ENCODE results near the gene MAML2. TPM values are rescaled to one million over a fixed set of nuclear protein-coding genes. Genes with fewer than 3 reads are reported as not detected.

The MAML2 gene
- total and polyA plus RNA-seq, 2 experiments from 2014 or later = 4.7 to 15.3 TPM

GRCh38 chr11:96204721-96205459 lies 138.1 kb downstream of the MAML2 start:
- no peaks in the 10 kb centered on the region for H3K27me3 ChIP-seq
- no peak overlapping the region for H2AFZ ChIP-seq
- H3K9me2 ChIP-seq (replicated peaks; ENCODE audit: insufficient read depth) = no peaks in the 10 kb centered on the region
- no peak overlapping the region for H3K27ac ChIP-seq
- peaks cover 27% of the 10 kb centered on the region for H3K79me2 ChIP-seq
- peaks cover 2% of the 10 kb centered on the region for H4K20me1 ChIP-seq (ENCODE audit: insufficient read depth, poor library complexity, severe bottlenecking)
- no peak for TF ChIP-seq EZH2phosphoT487 (IDR thresholded peaks at IDR 0.05; ENCODE audit: low read depth, severe bottlenecking, unreplicated experiment)
- TF ChIP-seq CTCF (IDR thresholded peaks at IDR 0.05; ENCODE audit: poor library complexity) = no peak
- no peak for TF ChIP-seq EZH2 (IDR thresholded peaks at IDR 0.05; ENCODE audit: borderline replicate concordance)
- H3K36me3 ChIP-seq (replicated peaks; ENCODE audit: insufficient read depth, low read depth) = no peaks in the 10 kb centered on the region
- 91% methylated on average over 5 of the region's 5 CpGs for WGBS (ENCODE audit: low lambda C conversion rate, missing lambda C conversion rate)
- no peaks in the 10 kb centered on the region for H3K9me3 ChIP-seq (ENCODE audit: low read depth)
- DNase-seq (ENCODE audit: low spot score) = no peak
- H3K4me2 ChIP-seq = no peak overlapping the region
- H3K4me3 ChIP-seq = no peak overlapping the region
- H3K4me1 ChIP-seq (ENCODE audit: insufficient read depth) = peaks cover 32% of the 10 kb centered on the region

- peaks cover 35% of the 10 kb centered on the region for H3K4me1 ChIP-seq (ENCODE audit: insufficient read depth)
- peaks cover 2% of the 10 kb centered on the region for H4K20me1 ChIP-seq (ENCODE audit: insufficient read depth, poor library complexity, severe bottlenecking)
- no peaks in the 10 kb centered on the region for H3K36me3 ChIP-seq (replicated peaks; ENCODE audit: insufficient read depth, low read depth)
- no peak for DNase-seq (ENCODE audit: low spot score)
- no peak overlapping the region for H3K4me3 ChIP-seq
- H3K9me2 ChIP-seq (replicated peaks; ENCODE audit: insufficient read depth) = no peaks in the 10 kb centered on the region
- no peak overlapping the region for H3K27ac ChIP-seq
- no peak overlapping the region for H3K4me2 ChIP-seq
- H2AFZ ChIP-seq = no peak overlapping the region
- no peaks in the 10 kb centered on the region for H3K27me3 ChIP-seq
- no peak for TF ChIP-seq CTCF (IDR thresholded peaks at IDR 0.05; ENCODE audit: poor library complexity)
- no peak for TF ChIP-seq EZH2phosphoT487 (IDR thresholded peaks at IDR 0.05; ENCODE audit: low read depth, severe bottlenecking, unreplicated experiment)
- TF ChIP-seq EZH2 (IDR thresholded peaks at IDR 0.05; ENCODE audit: borderline replicate concordance) = no peak
- H3K79me2 ChIP-seq = peaks cover 21% of the 10 kb centered on the region
- no peaks in the 10 kb centered on the region for H3K9me3 ChIP-seq (ENCODE audit: low read depth)
Measured at GRCh38 chr11:96204366-96204659, 138.7 kb downstream of the MAML2 start.

GRCh38 chr11:96203567-96204365 lies 139.2 kb downstream of the MAML2 start:
- TF ChIP-seq CTCF (IDR thresholded peaks at IDR 0.05; ENCODE audit: poor library complexity) = no peak
- TF ChIP-seq EZH2phosphoT487 (IDR thresholded peaks at IDR 0.05; ENCODE audit: low read depth, severe bottlenecking, unreplicated experiment) = no peak
- TF ChIP-seq EZH2 (IDR thresholded peaks at IDR 0.05; ENCODE audit: borderline replicate concordance) = no peak
- Histone ChIP-seq H3K4me1 (ENCODE audit: insufficient read depth) (peaks cover 35% of the 10 kb centered on the region), H3K9me2 (replicated peaks; ENCODE audit: insufficient read depth) (no peaks in the 10 kb centered on the region), H2AFZ (no peak overlapping the region), H3K27me3 (no peaks in the 10 kb centered on the region), H3K4me2 (no peak overlapping the region), H3K9me3 (ENCODE audit: low read depth) (no peaks in the 10 kb centered on the region), H3K4me3 (no peak overlapping the region), H3K79me2 (peaks cover 17% of the 10 kb centered on the region), H3K27ac (no peak overlapping the region), H3K36me3 (replicated peaks; ENCODE audit: insufficient read depth, low read depth) (no peaks in the 10 kb centered on the region), H4K20me1 (ENCODE audit: insufficient read depth, poor library complexity, severe bottlenecking) (peaks cover 2% of the 10 kb centered on the region)
- DNase-seq (ENCODE audit: low spot score) = no peak
- 95% methylated on average over 7 of the region's 7 CpGs for WGBS (ENCODE audit: low lambda C conversion rate, missing lambda C conversion rate)

Data from hepatocyte (in vitro differentiated cells).